Breast epithelium (tissue), 4 donors: ENCODE data around the gene RPUSD1. TPM values are rescaled to one million over a fixed set of nuclear protein-coding genes. Genes with fewer than 3 reads are reported as not detected.

ENCODE experiments used
- DNase-seq, 2 donors: peaks; one replicate each; pipeline ENCODE4 v3.0.0-alpha.2; 2019; ENCODE audit warnings: low spot score in 2 of 2
- H3K27ac ChIP-seq, 2 donors: fragments of 200-600 bp; sonication (generic) in 1 of 2; one replicate each; pipeline ENCODE4 v1.5.1; 2016 to 2019; ENCODE audit warnings: mild to moderate bottlenecking in 1 of 2
- H3K27me3 ChIP-seq, 2 donors: fragments of 200-600 bp; sonication (generic) in 1 of 2; one replicate each; pipeline versions ENCODE4 v1.5.1 to v1.6.0; 2017 to 2019; ENCODE audit warnings: control low read depth in 1 of 2, mild to moderate bottlenecking in 1 of 2
- H3K36me3 ChIP-seq: fragments of 200-600 bp; one replicate; pipeline ENCODE4 v1.5.1; 2019
- H3K4me1 ChIP-seq, 2 donors: fragments of 200-600 bp; sonication (generic); one replicate each; pipeline ENCODE4 v1.5.1; 2016 to 2019; ENCODE audit warnings: control low read depth in 1 of 2
- H3K4me3 ChIP-seq, 3 donors: fragments of 200-600 bp; sonication (generic); 1 replicate in 2 of 3; 2 replicates in 1 of 3; pipeline ENCODE4 v1.5.1; 2016 to 2019; ENCODE audit warnings: mild to moderate bottlenecking in 3 of 3, moderate library complexity in 2 of 3
- H3K9me3 ChIP-seq, 2 donors: fragments of 200-600 bp; sonication (generic) in 1 of 2; one replicate each; pipeline ENCODE4 v1.5.1; 2016 to 2019; ENCODE audit warnings: control low read depth in 1 of 2
- CTCF ChIP-seq, 3 donors: fragments of 450-650 bp; IDR thresholded peaks; one replicate each; pipeline ENCODE4 v1.5.1; 2016 to 2017; ENCODE audit warnings: antibody characterized with exemption in 3 of 3, mild to moderate bottlenecking in 3 of 3, moderate library complexity in 3 of 3
- POLR2A ChIP-seq: fragments of 450-650 bp; IDR thresholded peaks from one replicate; pipeline ENCODE4 v1.6.1; 2016; ENCODE audit warnings: antibody characterized with exemption, mild to moderate bottlenecking, moderate library complexity
- POLR2AphosphoS5 ChIP-seq, 3 donors: sonication (generic); formaldehyde crosslinking; IDR thresholded peaks; one replicate each; pipeline ENCODE4 v1.6.1; 2017; ENCODE audit warnings: antibody characterized with exemption in 3 of 3
- intact Hi-C: fragments of 100-400 bp; cut with DNase I; formaldehyde crosslinking; loops from one replicate; pipeline ENCODE4 v1.15.1; 2023; ENCODE audit warnings: low total_unique reads
- total RNA-seq, 3 donors: library from RNA; depleted of rRNA; stranded (reverse); fragments of >200 nt; gene quantifications; one replicate each; pipeline ENCODE4 v1.1.0, GENCODE V29; 2016

RPUSD1 gene
- total RNA-seq, 3 donors from 2014 or later: 13.1 to 18.4 (median 16.1) TPM

GRCh38 chr16:779561-779960 is 8.6 kb downstream of the RPUSD1 start:
- intact Hi-C loops: no loop called here
- H3K4me1 ChIP-seq: no peaks in the 10 kb centered on the region
- H3K27me3 ChIP-seq: peaks cover 10 to 56% of the 10 kb centered on the region in 2 donors
- no peak overlapping the region for H3K4me3 ChIP-seq
- no peaks in the 10 kb centered on the region for H3K36me3 ChIP-seq
- no peaks in the 10 kb centered on the region for H3K9me3 ChIP-seq
- H3K27ac ChIP-seq: no peak overlapping the region
- DNase-seq: no peak
- TF ChIP-seq POLR2AphosphoS5 (IDR thresholded peaks at IDR 0.05): no peak
- no peak for TF ChIP-seq CTCF (IDR thresholded peaks at IDR 0.05)
- TF ChIP-seq POLR2A: no peak

- Histone ChIP-seq H3K4me3 (no peak overlapping the region), H3K4me1 (no peaks in the 10 kb centered on the region), H3K27me3 (peaks cover 10 to 62% of the 10 kb centered on the region in 2 donors), H3K36me3 (no peaks in the 10 kb centered on the region), H3K9me3 (no peaks in the 10 kb centered on the region), H3K27ac (no peak overlapping the region)
- TF ChIP-seq POLR2AphosphoS5 (IDR thresholded peaks at IDR 0.05) (no peak), POLR2A (no peak), CTCF (IDR thresholded peaks at IDR 0.05) (no peak)
- intact Hi-C loops: no loop called here
- DNase-seq: no peak
Observed at GRCh38 chr16:778909-779527, 9.2 kb downstream of the RPUSD1 start.

- H3K27ac ChIP-seq: no peak overlapping the region
- intact Hi-C loops: no loop called here
- H3K27me3 ChIP-seq: peaks cover 10 to 64% of the 10 kb centered on the region in 2 donors
- H3K9me3 ChIP-seq: no peaks in the 10 kb centered on the region
- no peak for TF ChIP-seq CTCF (IDR thresholded peaks at IDR 0.05)
- no peak for TF ChIP-seq POLR2AphosphoS5 (IDR thresholded peaks at IDR 0.05)
- TF ChIP-seq POLR2A: no peak
- H3K4me3 ChIP-seq: no peak overlapping the region
- H3K4me1 ChIP-seq: no peaks in the 10 kb centered on the region
- no peak for DNase-seq
- H3K36me3 ChIP-seq: no peaks in the 10 kb centered on the region
Observed at GRCh38 chr16:778447-778846, 9.7 kb downstream of the RPUSD1 start.

- H3K27me3 ChIP-seq: peaks cover 10 to 58% of the 10 kb centered on the region in 2 donors
Observed at GRCh38 chr16:777826-778225, 10.4 kb downstream of the RPUSD1 start.

More at GRCh38 chr16:777826-778225, 10.4 kb downstream of the RPUSD1 start:
- intact Hi-C loops: no loop called here
- Histone ChIP-seq H3K9me3 (no peaks in the 10 kb centered on the region), H3K4me3 (no peak overlapping the region), H3K27ac (no peak overlapping the region), H3K36me3 (no peaks in the 10 kb centered on the region), H3K4me1 (no peaks in the 10 kb centered on the region)
- no peak for DNase-seq
- TF ChIP-seq POLR2AphosphoS5 (IDR thresholded peaks at IDR 0.05) (no peak), POLR2A (no peak), CTCF (IDR thresholded peaks at IDR 0.05) (no peak)
